Superior temporal gyrus (tissue), 1 donor: ENCODE results near the gene SPINT2.

Experiments
- DNase-seq: peaks from one replicate; pipeline ENCODE4 v3.0.0-alpha.2; 2016; ENCODE audit errors: extremely low spot score

The SPINT2 gene

GRCh38 chr19:38294090-38294489, 29.7 kb downstream of the SPINT2 start:
- peak; percentile 50 for DNase-seq

GRCh38 chr19:38298821-38299680, 34.7 kb downstream of the SPINT2 start:
- no peak for DNase-seq

GRCh38 chr19:38303517-38304351, 39.4 kb downstream of the SPINT2 start, which contains the start of gene C19orf33:
Gene C19orf33 (plus strand): TSS chr19:38304251. CDS start chr19:38304262, 11 bp downstream.
- DNase-seq = no peak

GRCh38 chr19:38304352-38304865, 40.0 kb downstream of the SPINT2 start:
- no peak for DNase-seq

- no peak for DNase-seq
These were observed 40.6 kb downstream of the SPINT2 start for GRCh38 chr19:38304866-38305429.

- no peak for DNase-seq
These were observed 41.9 kb downstream of the SPINT2 start for GRCh38 chr19:38306236-38306635.

GRCh38 chr19:38307076-38307475, 42.7 kb downstream of the SPINT2 start:
- no peak for DNase-seq

GRCh38 chr19:38307597-38307996, 43.2 kb downstream of the SPINT2 start:
- DNase-seq = no peak

- DNase-seq = no peak
These were observed 43.8 kb downstream of the SPINT2 start for GRCh38 chr19:38308006-38308766.

- no peak for DNase-seq
These were observed 44.7 kb downstream of the SPINT2 start for GRCh38 chr19:38308926-38309614.

GRCh38 chr19:38309615-38310278, 45.4 kb downstream of the SPINT2 start:
- DNase-seq = no peak

- DNase-seq = no peak
These were observed 45.9 kb downstream of the SPINT2 start for GRCh38 chr19:38310279-38310670.

- DNase-seq = no peak
These were observed 46.6 kb downstream of the SPINT2 start for GRCh38 chr19:38310986-38311385.

- peak; percentile 96 for DNase-seq
These were observed 51.5 kb downstream of the SPINT2 start, which contains the start of gene YIF1B for GRCh38 chr19:38315657-38316476. Gene YIF1B (minus strand): TSS chr19:38315947. CDS start chr19:38315917, 30 bp downstream.

- DNase-seq = peak; percentile 45
These were observed 52.2 kb downstream of the SPINT2 start for GRCh38 chr19:38316477-38317067.

GRCh38 chr19:38317104-38317612, 52.8 kb downstream of the SPINT2 start:
- no peak for DNase-seq

- DNase-seq = no peak
These were observed 54.3 kb downstream of the SPINT2 start for GRCh38 chr19:38318660-38319059.

- no peak for DNase-seq
These were observed 55.3 kb downstream of the SPINT2 start, which contains the start of gene KCNK6 for GRCh38 chr19:38319421-38320258. Gene KCNK6 (plus strand): TSS chr19:38319845. CDS start chr19:38319951, 106 bp downstream.
